ENCODE results near the gene TRIM63.

DNA sequence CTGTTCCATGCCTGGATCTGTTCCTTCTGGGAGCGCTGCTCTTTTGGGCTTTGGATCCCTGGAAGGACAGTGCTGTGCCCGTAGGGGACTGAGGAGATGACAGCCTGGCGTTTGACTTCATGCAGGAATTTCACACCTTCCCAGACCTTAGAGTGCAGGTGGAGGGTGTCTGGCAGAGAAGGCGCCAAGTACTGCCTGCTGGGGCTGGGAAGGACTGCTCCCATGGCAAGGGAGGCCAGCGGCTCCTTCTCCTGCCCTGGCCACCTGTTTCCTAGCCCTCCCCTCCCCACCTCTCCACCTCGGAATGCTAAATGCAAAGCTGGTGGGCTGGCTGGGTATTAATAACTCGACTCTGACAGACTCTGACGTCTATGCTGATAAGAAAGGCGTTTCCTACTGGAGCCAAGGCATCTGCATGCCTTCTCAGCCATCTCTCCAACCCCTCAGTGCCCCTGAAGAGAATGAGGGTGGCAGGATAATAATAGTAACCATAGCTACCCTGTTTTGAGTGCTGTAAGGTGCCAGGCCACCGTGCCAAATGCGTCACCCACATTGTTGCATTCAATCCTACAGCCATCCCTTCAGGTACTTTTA lies 26.7 kb upstream of the TRIM63 start:
- no peak for TF ChIP-seq POLR2A (IDR thresholded peaks at IDR 0.05; ENCODE audit: control extremely low read depth in 1 of 2, low read depth in 2 of 2, low read length in 2 of 2)
- TF ChIP-seq CBX8 (IDR thresholded peaks at IDR 0.05; ENCODE audit: borderline replicate concordance, low read depth, low read length) = no peak
- TF ChIP-seq FOSL1 (IDR thresholded peaks at IDR 0.05; ENCODE audit: insufficient read depth, low read depth, low read length) = no peak
- TF ChIP-seq, protein P1, sequence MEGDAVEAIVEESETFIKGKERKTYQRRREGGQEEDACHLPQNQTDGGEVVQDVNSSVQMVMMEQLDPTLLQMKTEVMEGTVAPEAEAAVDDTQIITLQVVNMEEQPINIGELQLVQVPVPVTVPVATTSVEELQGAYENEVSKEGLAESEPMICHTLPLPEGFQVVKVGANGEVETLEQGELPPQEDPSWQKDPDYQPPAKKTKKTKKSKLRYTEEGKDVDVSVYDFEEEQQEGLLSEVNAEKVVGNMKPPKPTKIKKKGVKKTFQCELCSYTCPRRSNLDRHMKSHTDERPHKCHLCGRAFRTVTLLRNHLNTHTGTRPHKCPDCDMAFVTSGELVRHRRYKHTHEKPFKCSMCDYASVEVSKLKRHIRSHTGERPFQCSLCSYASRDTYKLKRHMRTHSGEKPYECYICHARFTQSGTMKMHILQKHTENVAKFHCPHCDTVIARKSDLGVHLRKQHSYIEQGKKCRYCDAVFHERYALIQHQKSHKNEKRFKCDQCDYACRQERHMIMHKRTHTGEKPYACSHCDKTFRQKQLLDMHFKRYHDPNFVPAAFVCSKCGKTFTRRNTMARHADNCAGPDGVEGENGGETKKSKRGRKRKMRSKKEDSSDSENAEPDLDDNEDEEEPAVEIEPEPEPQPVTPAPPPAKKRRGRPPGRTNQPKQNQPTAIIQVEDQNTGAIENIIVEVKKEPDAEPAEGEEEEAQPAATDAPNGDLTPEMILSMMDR (IDR thresholded peaks at IDR 0.05; ENCODE audit: control extremely low read depth in 1 of 3, insufficient read depth in 1 of 3, low read depth in 1 of 3, low read length in 3 of 3) = no peak
- no peak for TF ChIP-seq SP1 (IDR thresholded peaks at IDR 0.05; ENCODE audit: low read depth, low read length)
- no peak for TF ChIP-seq SRF (IDR thresholded peaks at IDR 0.05; ENCODE audit: low read depth, low read length)
- no peak for TF ChIP-seq CBX5 (IDR thresholded peaks at IDR 0.05; ENCODE audit: low read depth, low read length)
- no peak for TF ChIP-seq BACH1 (IDR thresholded peaks at IDR 0.05; ENCODE audit: low read length)
- TF ChIP-seq TAF1 (IDR thresholded peaks at IDR 0.05; ENCODE audit: low read depth, low read length) = no peak
- no peak for TF ChIP-seq SUZ12 (IDR thresholded peaks at IDR 0.05; ENCODE audit: low read length)

All from H1 (cell line).